ENCODE results near the gene TCF25.

The TCF25 gene

GRCh38 chr16:89861648-89862047 lies 11.7 kb upstream of the TCF25 start:
- no peaks in the 10 kb centered on the region for H3K27me3 ChIP-seq (replicated peaks; ENCODE audit: control insufficient read depth, insufficient read depth, low read length)
- DNase-seq (ENCODE audit: extremely low read depth, insufficient read length) = peak; percentile 55
- TF ChIP-seq CTCF (IDR thresholded peaks at IDR 0.05; ENCODE audit: insufficient read depth, low read length, poor library complexity, severe bottlenecking) = no peak
- H3K36me3 ChIP-seq (ENCODE audit: control insufficient read depth, insufficient read depth, low read length) = no peaks in the 10 kb centered on the region
- H3K4me3 ChIP-seq (replicated peaks; ENCODE audit: low read depth, low read length) = no peak overlapping the region

GRCh38 chr16:89862732-89863131 lies 10.7 kb upstream of the TCF25 start:
- no peaks in the 10 kb centered on the region for H3K27me3 ChIP-seq (replicated peaks; ENCODE audit: control insufficient read depth, insufficient read depth, low read length)
- no peak for TF ChIP-seq CTCF (IDR thresholded peaks at IDR 0.05; ENCODE audit: insufficient read depth, low read length, poor library complexity, severe bottlenecking)
- no peak overlapping the region for H3K4me3 ChIP-seq (replicated peaks; ENCODE audit: low read depth, low read length)
- DNase-seq (ENCODE audit: extremely low read depth, insufficient read length) = no peak
- no peaks in the 10 kb centered on the region for H3K36me3 ChIP-seq (ENCODE audit: control insufficient read depth, insufficient read depth, low read length)

- H3K36me3 ChIP-seq (ENCODE audit: control insufficient read depth, insufficient read depth, low read length) = no peaks in the 10 kb centered on the region
- TF ChIP-seq CTCF (IDR thresholded peaks at IDR 0.05; ENCODE audit: insufficient read depth, low read length, poor library complexity, severe bottlenecking) = no peak
- peak overlapping the region; percentile 9 for H3K4me3 ChIP-seq (replicated peaks; ENCODE audit: low read depth, low read length)
- DNase-seq (ENCODE audit: extremely low read depth, insufficient read length) = peak; percentile 60
- H3K27me3 ChIP-seq (replicated peaks; ENCODE audit: control insufficient read depth, insufficient read depth, low read length) = no peaks in the 10 kb centered on the region
These were observed 9.5 kb upstream of the TCF25 start for GRCh38 chr16:89863741-89864526.

- Histone ChIP-seq H3K4me3 (replicated peaks; ENCODE audit: low read depth, low read length) (no peak overlapping the region), H3K27me3 (replicated peaks; ENCODE audit: control insufficient read depth, insufficient read depth, low read length) (no peaks in the 10 kb centered on the region), H3K36me3 (ENCODE audit: control insufficient read depth, insufficient read depth, low read length) (no peaks in the 10 kb centered on the region)
- no peak for TF ChIP-seq CTCF (IDR thresholded peaks at IDR 0.05; ENCODE audit: insufficient read depth, low read length, poor library complexity, severe bottlenecking)
- no peak for DNase-seq (ENCODE audit: extremely low read depth, insufficient read length)
These were observed 8.9 kb upstream of the TCF25 start for GRCh38 chr16:89864527-89864820.

GRCh38 chr16:89867918-89868317 lies 5.5 kb upstream of the TCF25 start:
- no peak for DNase-seq (ENCODE audit: extremely low read depth, insufficient read length)
- TF ChIP-seq CTCF (IDR thresholded peaks at IDR 0.05; ENCODE audit: insufficient read depth, low read length, poor library complexity, severe bottlenecking) = no peak

GRCh38 chr16:89869911-89870310 lies 3.5 kb upstream of the TCF25 start:
- Histone ChIP-seq H3K27me3 (replicated peaks; ENCODE audit: control insufficient read depth, insufficient read depth, low read length) (no peaks in the 10 kb centered on the region), H3K4me3 (replicated peaks; ENCODE audit: low read depth, low read length) (no peak overlapping the region), H3K36me3 (ENCODE audit: control insufficient read depth, insufficient read depth, low read length) (peaks cover 3% of the 10 kb centered on the region)
- no peak for TF ChIP-seq CTCF (IDR thresholded peaks at IDR 0.05; ENCODE audit: insufficient read depth, low read length, poor library complexity, severe bottlenecking)
- DNase-seq (ENCODE audit: extremely low read depth, insufficient read length) = no peak

More at GRCh38 chr16:89867918-89868317, 5.5 kb upstream of the TCF25 start:
- Histone ChIP-seq H3K27me3 (replicated peaks; ENCODE audit: control insufficient read depth, insufficient read depth, low read length) (no peaks in the 10 kb centered on the region), H3K4me3 (replicated peaks; ENCODE audit: low read depth, low read length) (no peak overlapping the region), H3K36me3 (ENCODE audit: control insufficient read depth, insufficient read depth, low read length) (no peaks in the 10 kb centered on the region; the same call in 1 of the 2 replicates)

All from GM06990 (cell line).